Measurements from ENCODE around the gene CSTF2. TPM values are rescaled to one million over a fixed set of nuclear protein-coding genes. Genes with fewer than 3 reads are reported as not detected.

The CSTF2 gene, protein sequence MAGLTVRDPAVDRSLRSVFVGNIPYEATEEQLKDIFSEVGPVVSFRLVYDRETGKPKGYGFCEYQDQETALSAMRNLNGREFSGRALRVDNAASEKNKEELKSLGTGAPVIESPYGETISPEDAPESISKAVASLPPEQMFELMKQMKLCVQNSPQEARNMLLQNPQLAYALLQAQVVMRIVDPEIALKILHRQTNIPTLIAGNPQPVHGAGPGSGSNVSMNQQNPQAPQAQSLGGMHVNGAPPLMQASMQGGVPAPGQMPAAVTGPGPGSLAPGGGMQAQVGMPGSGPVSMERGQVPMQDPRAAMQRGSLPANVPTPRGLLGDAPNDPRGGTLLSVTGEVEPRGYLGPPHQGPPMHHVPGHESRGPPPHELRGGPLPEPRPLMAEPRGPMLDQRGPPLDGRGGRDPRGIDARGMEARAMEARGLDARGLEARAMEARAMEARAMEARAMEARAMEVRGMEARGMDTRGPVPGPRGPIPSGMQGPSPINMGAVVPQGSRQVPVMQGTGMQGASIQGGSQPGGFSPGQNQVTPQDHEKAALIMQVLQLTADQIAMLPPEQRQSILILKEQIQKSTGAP
- 24.6 and 25.3 TPM in 2 replicates for total RNA-seq

DNA sequence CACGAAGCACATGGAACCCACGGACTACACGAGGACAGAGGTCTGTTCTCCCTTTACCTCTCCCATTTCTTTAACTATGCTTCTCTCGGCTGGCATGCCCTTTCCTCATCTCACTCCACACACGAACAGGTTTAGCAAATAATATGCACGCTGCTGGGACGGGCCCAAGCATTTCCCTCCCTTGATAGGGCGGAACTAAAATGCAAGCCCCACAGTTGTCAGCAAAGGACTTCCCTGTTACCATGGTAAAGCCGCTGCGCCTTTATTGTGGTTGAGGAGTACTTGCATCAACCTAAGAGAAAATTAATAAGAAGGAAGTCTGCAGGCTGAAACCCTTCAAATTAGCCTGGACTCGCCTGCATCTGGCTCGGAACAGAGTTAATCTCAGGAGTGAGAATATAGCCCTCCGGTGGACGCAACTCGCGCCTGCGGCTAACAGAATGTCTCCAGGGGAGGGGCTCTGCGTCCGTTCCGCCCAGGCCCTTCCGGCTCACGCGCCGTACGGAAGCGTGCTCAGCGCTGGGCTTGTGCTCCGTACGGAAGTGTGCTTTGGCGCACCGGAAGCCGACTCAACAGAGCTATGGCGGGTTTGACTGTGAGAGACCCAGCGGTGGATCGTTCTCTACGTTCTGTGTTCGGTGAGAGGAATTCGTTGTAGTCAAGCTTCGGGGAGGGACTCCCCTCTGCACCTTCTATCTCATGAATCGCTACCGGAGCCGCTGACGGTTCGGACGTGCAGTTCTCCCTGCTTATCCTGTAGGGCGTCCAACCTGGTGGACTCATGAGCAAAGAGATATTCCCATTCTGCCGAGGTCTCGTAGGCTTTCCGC is at the start of gene CSTF2:
Gene CSTF2 (plus strand): TSS at position 555 of the 830 bp plus-strand sequence. CDS start 26 bp downstream, at position 581.

DNA sequence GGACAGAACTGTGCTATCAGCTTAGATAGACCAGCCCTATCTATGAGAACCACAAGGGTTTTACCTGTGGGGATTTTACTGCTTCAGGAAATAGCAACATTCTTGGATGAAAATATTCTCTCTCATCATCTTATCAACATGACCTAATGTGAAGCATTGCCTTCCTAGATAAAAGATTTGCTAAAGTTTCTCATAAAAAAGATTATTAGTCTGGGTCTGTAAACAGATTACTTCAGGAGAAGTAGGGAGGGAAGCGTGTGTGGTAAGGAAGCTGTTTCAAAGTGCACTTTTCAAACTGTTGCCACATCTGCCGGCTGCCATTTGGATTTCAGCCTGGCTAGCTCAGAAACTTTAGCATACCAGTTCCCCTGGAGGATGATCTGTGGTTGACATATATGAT is 54.1 kb downstream of the CSTF2 start, which contains the start of gene NOX1:
Gene NOX1 (minus strand): TSS at position 35 of the 400 bp plus-strand sequence. CDS start 220 bp downstream, outside the sequence.

Small RNAs within 50 kb of the gene (small RNA-seq; reads per million reads assigned to genes)
- not detected for gene RF00411

Other genes starting within 250 kb of the CSTF2 start
- not detected in 2 replicates for gene TNMD, start 235.5 kb upstream of the CSTF2 start, total RNA-seq
- gene TSPAN6, start 183.6 kb upstream of the CSTF2 start, total RNA-seq: 49.3 and 60.9 TPM in 2 replicates
- 109 and 143 TPM in 2 replicates for gene SRPX2, start 176.2 kb upstream of the CSTF2 start, total RNA-seq
- gene SYTL4, start 88.3 kb upstream of the CSTF2 start, total RNA-seq: 13.3 and 20.1 TPM in 2 replicates
- gene NOX1, start 54.0 kb downstream of the CSTF2 start, total RNA-seq: not detected in 2 replicates
- gene XKRX, start 108.5 kb downstream of the CSTF2 start, total RNA-seq: 0.29 and 0.53 TPM in 2 replicates
- not detected in 2 replicates for gene ARL13A, start 149.3 kb downstream of the CSTF2 start, total RNA-seq
- gene TRMT2B, start 231.7 kb downstream of the CSTF2 start, total RNA-seq: 28.9 and 39.6 TPM in 2 replicates

Measured in thoracic aorta endothelial cell (primary cell).